ENCODE results near the gene ASTN2.
"Not testable (repeated sequence)": the region's sequence is repeated elsewhere in the genome, so short reads cannot be mapped to it uniquely, and the experiment has no call there.

The ASTN2 gene

DNA sequence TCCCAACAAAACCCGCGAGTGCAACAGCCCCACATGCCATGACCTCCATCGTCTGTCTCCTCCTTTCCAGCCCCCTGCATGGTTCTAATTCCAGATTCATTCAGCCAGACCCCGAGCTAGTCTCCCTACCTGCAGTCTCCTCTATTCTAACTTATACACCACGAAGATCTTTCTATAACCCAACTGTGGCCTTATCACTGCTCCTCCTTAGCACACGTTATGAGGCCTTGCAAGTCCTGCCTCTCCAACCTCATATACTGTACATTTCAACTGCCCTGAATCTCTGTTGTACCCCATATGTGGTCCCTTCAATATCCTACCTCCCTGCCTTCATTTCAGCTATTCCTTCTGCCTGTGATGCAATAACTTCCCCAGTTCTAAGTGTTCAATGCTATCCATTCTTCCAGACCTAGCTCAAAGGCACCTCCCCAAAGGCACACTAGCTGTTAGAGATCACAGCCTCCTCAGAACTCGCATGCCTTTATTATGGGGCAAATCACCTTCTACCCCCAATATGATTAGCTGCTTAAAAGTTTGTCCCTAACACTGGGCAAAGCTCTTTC is 942.8 kb downstream of the ASTN2 start:
- DNase-seq (ENCODE audit: low read depth in 2 of 3, low spot score in 2 of 3), result no peak

DNA sequence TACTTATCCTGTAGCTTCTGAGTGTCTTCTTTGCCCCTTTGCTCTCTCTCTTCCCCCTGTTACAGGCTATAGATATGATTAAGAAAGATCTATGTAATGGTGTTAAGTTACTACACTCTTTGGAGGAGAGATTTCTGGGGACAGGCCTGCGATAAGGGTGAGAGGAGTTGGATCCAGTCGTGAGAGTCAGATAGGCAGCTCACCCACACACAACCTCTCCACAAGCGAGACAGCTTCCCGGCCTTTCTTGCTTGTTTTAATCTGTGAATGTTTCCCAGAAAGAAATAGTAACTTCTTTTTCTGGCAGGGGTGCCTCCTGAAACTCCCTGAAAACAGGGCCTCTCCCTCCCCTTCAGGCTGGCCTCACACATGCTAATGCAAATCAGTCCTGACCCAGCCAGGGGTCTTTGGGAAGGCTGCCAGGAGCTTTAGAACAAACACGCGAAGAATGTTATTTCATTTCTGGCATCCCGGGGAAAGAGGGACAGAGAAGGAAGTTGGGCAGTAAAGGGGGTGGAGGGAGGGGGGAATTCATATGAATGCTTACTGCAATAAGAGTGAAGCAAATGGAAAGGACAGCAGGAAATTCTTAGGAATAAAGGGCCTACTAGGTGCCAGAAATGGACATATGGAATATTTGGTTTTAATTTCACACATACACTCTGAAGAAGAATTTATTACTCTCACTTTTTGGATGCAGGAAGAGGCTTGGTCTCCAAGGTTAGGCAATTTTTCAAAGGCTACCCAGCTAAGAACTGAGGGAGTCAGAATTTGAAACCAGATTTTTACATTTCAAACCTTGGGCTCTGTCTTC is 943.6 kb downstream of the ASTN2 start:
- no peak for DNase-seq (ENCODE audit: low read depth in 2 of 3, low spot score in 2 of 3)

DNA sequence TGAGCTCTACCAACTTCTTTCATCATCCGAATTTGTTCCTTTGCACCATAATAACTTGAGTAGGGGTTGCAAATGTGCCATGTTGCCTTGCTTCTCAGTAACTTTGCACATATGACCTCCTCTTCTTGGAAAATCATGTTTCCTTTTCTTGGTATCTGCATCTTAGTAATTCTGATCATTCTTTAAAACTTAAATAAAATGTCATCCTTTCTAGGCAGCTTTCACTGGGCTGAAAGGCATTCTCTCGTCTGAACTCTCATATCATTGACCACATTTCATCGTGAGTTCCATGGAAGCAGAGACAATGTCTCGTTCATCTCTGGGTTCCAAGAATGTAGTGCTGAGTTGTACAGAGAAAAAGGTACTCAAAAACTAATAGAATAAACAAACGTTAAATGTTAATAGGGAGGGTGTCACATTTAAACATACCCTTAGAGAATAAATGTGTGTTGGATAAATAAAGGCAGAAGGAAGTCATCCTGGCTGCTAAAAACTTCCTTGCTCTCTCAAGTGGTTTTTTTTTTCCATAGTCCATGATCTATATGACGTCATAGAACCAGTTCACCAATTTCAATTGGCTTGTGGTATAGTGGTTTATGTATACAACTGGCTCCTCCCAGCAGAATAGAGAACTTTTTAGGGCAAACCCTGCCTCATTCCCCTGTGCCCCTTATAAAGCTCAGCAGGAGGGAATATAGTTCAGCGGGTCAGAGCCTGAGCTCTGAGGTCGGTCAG is 945.9 kb downstream of the ASTN2 start:
- no peak for DNase-seq (ENCODE audit: low read depth in 2 of 3, low spot score in 2 of 3)

DNA sequence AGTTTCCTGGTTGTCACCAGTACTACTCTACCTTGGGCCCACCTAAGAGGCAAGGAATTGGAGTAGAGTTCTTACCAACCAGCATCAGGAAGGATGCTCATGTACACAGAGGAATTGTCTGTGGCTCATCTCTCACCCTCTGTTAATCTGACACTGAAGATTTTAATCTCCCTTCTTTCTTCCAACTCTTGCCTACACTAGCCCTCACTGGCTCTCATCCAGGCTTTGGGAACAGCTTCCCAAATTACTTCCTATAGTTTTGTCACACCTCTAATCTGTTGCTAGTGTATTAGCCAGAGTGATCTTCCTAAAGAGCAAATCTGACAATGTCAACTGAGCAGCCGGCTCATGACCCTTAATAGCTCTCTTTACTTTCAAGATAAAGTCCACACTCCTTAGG is 946.5 kb downstream of the ASTN2 start:
- DNase-seq (ENCODE audit: low read depth in 2 of 3, low spot score in 2 of 3), result no peak

DNA sequence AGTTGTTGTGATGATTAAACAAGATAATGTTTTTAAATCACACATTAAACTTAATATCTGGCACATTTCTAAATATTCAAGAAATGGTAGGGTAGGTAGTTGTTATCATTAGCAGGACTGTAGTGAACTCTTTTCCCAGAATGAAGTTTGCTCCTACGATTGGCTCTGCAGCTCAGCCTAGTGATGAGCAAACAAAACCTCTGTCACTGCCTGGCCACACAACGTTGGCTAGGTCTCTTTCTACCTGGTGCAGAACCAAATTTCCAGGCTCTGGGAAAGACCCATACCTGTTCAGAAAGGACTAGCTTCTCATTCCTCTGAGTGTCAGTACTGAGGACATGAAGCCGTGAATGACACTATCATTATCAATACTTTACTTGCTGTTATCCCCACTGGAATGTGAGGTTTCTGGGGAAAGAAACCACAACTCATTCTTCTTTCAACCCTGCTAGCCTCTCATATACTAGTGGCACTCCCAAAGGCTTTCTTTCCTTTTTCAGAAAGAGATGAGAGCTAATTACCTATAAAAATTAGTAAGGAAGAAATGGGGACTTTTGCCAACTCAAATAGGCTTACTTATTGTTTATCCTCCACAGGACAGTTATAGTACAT is 947.0 kb downstream of the ASTN2 start:
- DNase-seq (ENCODE audit: low read depth in 2 of 3, low spot score in 2 of 3), result no peak

DNA sequence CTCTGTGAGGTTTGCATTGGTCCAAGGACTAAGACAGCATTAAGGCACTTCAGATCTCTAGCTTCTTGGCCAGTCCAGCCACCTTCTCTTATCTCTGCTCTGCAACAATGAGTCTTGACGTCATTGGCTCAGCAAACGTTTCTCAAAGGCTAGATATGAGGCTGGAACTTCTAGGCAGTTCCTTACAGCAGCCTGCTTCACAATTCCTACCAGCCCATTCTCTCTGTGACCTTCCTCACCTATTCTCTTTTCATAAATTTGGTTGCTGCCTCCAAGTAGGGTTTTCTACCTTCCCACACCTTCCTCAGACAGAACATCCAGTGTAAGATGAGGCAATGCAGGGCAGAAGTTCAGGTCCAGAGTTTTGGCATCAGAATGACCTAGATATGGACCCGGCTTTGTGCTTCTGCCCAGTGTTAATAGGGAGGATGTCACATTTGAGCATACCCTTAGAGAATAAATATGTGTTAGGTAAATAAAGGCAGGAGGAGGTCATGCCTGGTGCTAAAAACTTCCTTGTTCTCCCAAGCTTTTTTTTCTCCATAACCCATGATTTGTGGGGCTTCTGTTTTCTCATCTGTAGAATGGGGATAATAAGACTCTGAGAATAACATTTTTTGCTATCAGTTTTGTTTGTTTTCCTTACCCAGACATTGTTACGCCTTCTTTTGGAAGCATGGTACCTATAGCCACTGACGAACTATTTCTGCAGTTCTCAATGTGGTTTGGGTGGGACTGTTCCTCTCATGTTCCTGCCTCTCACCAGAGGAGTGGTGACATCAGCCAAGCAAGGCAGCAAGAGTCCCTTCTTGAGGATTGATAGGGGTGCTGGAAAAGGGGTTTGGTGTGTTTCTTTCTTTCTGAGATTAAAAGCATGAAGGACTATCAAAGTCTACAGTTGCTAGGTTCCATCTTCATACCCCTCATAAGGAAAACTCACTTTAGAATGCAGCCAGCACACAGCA is 948.3 kb downstream of the ASTN2 start:
- no peak for DNase-seq (ENCODE audit: low read depth in 2 of 3, low spot score in 2 of 3)

DNA sequence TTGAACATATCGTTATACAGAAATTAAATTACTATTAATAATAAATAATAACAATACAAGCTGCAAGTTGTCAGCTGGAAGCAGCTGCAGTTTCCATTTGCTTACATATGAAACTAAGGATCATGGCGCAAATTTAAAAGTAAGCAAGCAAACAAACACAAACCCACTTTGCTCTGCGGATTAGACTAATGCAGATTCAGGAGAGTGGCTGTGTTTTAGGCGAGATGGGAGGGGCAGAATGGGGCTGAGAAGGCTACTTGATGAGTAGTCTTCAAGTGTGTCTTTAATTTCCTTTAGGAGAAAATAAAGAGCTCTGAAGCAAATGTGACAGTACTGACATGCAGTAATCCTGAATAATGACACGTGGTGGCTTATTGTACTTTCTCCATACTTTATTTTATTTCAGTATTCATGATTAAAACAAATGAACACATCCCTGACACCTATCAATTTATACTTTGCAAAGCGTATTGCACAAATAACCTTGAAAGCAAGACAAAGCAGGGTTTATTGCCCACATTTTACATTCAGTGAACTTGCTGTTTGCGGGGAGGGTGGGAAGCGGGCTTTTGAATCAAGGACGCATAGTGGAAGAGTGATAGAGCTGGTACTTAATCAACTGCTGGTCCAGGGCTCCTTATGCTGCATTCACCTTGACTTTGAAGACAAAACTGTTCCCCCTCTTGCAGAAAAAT is 949.1 kb downstream of the ASTN2 start:
- no peak for DNase-seq (ENCODE audit: low read depth in 2 of 3, low spot score in 2 of 3)

DNA sequence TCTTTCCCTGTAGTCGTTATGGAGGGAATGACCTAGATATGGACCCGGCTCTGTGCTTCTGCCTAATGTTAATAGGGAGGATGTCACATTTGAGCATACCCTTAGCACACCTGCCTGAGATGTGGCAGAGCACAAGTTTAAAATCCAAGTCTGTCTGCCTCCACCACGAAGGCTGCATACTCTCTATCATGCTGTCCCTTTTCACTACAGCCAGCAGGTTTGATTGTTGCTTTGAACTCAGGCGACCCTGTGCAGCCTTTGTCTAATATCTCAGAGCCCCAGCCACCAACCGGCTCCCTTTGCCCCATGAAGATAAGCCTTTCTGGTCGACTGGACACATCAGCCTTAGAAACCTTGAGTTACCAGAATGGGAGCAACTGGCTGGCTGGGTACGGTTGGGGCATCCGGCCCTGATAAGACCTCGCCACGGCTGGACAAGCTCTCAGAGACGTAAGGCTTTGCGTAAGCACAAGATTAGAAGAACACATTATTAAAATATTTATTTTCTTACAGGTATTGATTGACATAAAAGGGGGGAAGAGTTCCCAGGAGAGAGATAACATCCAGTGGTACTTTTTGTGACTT is 949.8 kb downstream of the ASTN2 start:
- DNase-seq (ENCODE audit: low read depth in 2 of 3, low spot score in 2 of 3), result no peak

DNA sequence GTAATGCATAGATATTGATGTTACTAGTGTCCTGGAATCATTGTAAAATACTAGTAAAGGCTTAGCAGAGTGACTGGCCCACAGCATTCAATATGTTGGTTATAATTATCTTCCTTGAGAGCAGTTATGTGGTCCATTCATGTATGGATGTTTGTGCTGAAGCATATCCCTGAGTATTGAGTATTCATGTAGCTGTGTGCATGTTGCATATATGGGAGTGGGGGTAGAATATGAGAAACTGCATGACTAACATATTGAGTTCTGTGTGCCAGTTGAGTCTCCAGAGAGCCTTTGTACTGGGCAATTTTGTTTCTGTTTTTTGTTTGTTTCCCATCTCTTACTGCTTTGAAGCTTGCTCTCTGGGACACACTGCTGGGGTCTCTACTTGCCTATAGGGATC is 950.4 kb downstream of the ASTN2 start:
- no peak for DNase-seq (ENCODE audit: low read depth in 2 of 3, low spot score in 2 of 3)

DNA sequence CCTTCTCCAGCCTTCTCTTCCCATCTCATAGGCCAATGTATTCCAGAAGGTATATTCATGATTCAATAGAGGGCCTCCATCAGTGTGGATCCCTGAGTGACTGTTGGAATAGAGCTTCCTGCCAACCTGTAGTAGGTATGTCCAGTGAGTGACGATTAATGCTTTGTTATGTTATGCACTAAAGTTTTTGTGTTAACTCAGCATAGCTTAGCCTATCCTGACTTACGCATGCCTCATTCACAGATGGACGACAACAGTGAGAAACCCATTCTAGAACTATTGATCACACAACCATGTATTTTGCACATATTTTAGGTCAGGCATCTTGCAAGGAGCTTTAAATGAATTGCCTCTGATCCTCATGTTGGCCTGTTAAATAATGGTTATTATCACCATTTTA is 953.2 kb downstream of the ASTN2 start:
- no peak for DNase-seq (ENCODE audit: low read depth in 2 of 3, low spot score in 2 of 3)

DNA sequence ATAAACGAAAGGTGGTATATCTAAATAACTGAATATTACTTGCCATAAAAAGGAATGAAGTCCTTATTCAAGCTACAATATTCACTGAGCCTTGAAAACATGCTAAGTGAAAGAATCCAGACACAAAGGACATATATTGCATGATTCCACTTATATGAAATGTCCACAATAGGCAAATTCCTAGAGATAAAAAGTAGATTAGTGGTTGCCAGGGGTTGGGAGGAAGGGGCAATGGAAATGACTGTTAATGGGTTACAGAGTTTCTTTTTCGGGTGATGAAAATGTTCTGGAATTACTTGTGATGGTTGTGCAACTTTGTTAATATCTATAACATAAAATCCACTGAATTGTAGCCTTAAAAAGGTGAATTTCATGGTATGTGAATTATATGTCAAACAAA is 954.8 kb downstream of the ASTN2 start:
- no peak for DNase-seq (ENCODE audit: low read depth in 2 of 3, low spot score in 2 of 3)

DNA sequence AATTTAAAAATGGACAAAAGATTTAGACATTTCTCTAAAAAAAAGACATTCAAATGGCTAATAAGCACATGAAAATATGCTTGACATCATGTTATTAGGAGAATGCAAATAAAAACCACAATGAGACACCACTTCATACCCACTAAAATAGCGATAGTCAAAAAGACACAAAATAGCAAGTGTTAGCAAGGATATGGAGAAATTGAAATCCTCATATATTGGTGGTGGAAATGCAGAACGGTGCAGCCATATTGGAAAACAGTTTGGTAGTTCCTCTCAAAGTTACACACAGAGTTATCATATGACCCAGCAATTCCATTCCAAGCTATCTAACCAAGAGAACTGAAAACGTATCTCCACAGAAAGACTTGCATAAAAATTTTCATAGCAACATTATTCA is 955.3 kb downstream of the ASTN2 start:
- no peak for DNase-seq (ENCODE audit: low read depth in 2 of 3, low spot score in 2 of 3)

DNA sequence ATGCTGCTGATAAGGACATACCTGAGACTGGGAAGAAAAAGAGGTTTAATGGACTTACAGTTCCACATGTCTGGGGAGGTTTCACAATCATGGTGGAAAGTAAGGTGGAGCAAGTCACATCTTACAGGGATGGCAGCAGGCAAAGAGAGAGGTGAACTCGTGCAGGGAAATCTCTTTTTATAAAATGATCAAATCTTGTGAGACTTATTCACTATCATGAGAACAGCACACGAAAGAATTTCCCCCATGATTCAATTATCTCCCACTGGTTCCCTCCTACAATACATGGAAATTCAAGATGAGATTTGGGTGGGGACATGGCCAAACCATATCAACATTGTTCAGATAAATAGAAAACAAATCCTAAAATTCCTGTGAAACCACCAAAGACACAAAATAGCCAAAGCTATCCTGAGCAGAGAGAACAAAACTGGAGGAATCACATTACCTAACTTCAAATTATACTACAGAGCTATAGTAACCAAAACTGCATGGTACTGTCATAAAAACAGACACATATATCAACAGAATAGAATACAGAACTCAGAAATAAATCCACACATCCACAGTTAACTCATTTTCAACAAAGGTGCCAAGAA is 958.3 kb downstream of the ASTN2 start:
- DNase-seq (ENCODE audit: low read depth in 2 of 3, low spot score in 2 of 3), result no peak

DNA sequence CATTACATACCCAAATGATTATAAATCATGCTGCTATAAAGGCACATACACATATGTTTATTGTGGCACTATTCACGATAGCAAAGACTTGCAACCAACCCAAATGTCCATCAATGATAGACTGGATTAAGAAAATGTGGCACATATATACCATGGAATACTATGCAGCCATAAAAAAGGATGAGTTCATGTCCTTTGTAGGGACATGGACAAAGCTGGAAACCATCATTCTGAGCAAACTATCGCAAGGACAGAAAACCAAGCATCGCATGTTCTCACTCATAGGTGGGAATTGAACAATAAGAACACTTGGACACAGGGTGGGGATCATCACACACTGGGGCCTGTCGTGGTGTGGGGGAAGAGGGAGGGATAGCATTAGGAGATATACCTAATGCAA is 960.3 kb downstream of the ASTN2 start:
- not testable (repeated sequence) for DNase-seq (ENCODE audit: low read depth in 2 of 3, low spot score in 2 of 3)

DNA sequence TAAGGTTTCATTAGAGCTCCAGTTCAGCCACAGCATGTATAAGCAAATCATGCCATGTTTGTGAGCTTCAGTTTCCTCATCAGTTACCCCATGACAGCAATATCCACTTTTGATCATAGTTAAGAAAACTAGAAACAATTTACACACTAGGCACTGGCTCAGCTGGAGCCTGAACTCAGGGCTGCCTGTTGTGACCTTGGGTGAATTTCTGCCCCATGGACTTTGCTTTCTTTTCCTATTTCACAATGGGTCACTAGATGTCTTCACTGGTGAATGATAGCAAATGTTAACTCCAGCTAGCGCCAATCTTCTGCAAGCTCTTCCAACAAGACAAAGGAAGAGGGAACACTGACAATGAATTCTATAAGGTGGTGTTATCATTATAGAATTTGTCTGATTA is 961.1 kb downstream of the ASTN2 start:
- DNase-seq (ENCODE audit: low read depth in 2 of 3, low spot score in 2 of 3), result no peak

DNA sequence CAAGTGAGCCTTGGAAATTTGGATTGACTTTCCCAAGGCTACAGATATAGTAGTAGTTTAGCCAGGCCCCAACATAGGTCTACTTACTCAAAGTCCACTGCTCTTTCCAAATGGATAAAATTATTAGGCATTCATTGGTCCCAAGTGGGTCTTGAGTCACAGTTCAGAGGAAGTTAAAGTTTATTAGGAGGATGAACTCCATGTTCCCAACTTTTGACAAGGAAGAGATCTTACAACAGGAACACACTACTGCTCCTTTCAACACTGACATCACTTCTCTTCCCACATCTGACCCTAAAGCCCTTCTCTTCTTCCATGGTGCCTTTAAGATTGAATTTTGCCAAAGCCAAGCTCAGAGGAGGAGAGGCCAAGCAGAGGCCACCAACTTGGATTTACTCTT is 962.2 kb downstream of the ASTN2 start:
- no peak for DNase-seq (ENCODE audit: low read depth in 2 of 3, low spot score in 2 of 3)

DNA sequence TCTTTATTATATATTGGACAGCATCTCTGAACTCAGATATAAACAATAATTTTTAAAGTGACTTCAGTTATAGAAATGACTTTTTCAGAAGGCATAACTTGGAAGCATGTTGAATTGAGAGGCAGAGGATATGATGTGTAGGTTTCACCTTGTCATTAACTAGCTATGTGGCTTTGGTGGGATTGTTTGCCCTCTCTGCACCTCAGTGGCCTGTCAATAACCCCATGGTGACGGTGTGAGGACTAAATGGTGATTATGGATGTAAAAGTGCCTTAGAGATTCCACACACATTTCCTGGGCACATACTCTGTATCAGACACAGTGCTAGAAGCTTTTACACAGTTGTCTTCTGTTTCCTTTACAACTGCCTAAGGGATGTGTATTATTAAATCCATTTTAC is 962.6 kb downstream of the ASTN2 start:
- DNase-seq (ENCODE audit: low read depth in 2 of 3, low spot score in 2 of 3), result no peak

DNA sequence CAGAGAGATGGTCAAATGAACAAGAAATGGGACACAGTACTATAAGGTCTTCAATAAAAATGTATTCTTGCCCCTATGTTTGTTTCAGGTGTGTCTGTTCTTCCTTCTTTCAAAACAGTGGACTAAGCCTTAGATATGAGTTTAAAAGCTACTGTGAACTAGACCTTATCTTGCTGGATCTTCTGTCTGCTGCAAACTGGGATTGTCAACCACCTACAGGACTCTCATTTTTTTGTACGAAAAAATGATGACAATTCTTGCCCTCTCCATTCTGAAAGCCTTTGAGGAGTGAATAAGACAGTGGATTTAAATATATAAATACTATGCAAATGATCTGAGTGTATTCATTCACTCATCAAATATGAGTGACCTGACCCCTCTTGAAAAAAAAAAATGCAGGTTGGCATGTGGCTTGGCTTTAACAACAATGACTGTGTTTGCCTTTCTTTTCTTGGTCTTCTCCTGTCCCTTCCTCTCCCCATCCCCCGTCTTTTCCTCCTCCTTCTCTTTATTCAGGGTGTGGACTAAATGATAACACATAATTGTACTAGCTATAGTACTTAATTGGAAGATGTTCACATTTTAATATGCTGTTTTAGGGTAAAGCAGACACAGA is 963.2 kb downstream of the ASTN2 start:
- no peak for DNase-seq (ENCODE audit: low read depth in 2 of 3, low spot score in 2 of 3)
